ENCODE measurements around the gene NRG3.

NRG3 gene

DNA sequence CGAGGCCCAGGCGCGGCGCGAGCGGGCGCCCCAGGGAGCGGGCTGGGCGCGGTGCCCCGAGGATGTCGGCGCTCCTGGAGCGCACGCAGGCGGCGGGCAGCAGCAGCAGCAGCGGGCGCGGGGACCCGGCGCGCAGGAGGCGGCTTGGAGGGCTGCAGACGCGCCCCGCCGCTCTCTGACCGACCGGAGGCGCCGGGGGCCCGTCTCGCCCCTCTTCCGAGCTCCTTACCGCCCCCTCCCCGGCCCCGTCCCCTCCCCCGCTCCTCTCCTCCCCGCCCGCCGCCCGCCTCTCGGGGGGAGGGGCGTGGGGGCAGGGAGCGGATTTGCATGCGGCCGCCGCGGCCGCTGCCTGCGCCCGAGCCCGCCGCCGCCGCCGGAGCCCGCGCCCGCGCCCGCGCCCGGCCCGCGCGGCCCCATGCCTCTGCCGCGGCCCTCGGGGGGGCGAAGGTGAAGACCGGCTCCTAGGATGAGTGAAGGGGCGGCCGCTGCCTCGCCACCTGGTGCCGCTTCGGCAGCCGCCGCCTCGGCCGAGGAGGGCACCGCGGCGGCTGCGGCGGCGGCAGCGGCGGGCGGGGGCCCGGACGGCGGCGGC, at the start of gene NRG3:
TSS of gene NRG3 (plus strand) at position 320 of the 592 bp plus-strand sequence.
- DNase-seq: no peak

DNA sequence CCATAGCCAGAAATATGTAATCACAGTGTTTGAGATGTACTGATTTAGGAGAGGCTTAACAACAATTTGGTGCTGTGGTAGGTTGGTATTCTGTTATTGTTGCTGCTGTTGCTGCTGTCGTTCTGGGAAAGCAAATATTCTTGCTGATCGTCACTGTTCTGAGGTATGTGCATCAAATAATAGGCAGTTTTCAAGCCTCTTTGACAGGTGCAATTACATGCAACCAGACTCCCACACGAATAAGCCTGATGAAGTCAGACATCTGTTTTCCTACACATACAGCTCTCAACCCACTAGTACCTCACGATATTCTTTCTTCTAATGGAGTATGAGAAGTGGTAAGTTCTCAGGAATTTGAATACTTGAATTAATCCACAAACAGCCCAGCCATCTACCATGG, 46.7 kb upstream of the NRG3 start:
- DNase-seq: no peak

DNA sequence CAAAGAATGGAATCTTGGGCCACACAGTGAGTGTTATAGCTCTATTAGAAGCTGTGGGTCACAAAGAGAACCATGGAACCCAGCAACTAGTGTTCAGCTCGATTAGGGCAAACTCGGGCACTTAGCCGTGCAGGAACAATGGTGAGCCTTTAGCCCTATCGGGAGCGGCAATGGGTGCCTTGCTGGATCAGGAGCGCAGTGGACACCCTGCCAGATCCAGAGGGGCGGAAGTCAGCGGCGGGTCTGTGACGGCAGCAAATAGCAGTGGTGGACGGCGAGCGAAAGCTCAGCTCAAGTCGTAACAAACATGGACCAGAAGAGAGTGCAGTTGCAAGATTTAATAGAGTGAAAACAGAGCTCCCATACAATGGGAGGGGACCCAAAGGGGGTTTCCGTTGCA, 43.9 kb upstream of the NRG3 start:
- no peak for DNase-seq

DNA sequence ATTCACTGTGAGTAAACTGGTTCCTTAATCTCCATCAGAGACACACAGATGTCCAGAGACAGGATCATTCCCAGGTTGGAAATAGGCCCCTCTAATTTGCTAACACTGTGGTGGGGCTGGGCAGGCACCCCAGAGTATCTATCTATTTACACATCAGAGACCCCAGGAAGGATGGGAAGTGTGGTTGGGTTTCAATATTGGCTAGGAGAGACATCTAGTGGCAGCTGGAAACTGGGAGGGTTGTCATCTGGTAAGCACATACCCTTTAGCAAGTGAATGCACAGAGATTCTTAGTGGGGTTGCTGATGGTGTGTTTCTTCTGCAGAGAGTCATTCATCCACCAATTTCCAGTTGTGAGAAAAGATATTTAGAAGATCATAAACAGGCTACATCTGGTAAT, 36.0 kb upstream of the NRG3 start:
- DNase-seq: no peak

DNA sequence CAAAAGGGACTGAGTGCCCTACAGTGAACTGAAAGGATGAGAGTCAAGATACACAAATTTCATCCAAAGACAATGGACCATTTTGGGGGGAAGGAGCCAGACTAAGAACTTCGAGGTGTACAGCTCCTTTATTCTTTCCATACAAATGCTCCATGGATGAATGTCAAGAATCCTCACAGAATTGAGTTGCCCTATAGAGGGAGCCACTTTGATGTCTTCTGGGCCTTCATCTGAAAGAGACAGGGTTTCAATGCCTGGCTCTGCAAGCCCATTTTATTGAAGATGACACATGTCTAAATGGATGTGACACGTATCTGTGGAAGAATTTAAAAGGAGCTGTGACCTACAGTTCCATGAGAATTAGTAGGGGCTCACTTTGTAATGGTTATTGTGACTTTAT, 32.0 kb upstream of the NRG3 start:
- DNase-seq: no peak

DNA sequence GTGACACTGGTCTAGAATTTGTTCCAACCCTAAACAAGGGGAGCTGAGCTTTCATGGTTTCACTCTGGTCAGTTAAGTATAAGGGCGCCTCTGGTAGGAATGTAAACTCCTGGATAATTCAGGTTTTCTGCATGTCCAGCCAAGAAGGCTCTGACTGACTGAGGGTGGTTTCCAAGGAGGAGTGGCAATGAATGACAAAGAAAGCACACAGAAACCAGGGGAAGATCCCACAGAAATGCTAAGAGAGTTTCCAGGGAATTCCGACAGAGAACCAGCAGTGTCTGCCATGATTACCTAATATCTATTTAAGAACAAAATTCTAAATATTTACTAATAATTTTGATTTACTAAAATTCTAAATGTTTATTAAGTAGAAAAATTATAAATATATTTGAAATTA, 27.3 kb upstream of the NRG3 start:
- DNase-seq: no peak

DNA sequence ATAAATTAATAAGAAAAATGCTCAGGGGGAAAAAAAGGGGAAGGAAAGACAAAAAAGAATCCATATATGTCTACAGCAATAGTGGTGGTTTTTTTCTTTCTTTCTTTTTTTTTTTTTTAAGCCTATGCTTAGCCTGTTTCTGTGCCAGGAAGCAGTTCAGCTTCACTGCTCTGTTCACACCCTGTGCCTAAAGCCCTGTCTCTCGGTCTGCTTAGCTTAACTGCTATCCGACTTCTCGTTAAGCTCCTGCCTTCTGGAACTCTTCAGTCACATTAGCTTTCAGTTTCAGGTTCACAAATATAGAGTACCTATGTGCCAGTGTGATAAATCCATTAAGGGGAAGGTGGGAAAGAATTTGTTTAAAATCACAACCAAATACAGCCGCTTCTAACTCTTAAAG, 26.5 kb upstream of the NRG3 start:
- no peak for DNase-seq

DNA sequence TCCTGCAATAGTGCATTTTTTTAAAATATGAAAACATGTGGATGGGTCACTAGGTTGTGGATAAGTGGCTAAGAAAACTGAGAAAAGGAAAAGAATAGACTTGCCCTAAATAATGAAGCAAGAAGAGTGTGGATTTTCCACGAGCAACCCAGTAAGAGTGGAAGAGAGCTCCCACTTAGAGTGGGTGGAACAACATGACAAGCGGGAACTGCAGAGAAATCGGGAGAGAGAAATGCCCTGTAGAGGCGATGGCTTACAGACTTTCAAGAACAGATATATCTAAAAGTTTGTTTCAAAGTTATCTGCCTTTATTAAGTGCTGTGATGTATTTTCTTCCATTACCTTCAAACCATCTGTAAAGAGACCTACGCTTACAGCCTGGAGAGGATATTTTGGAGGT, 26.1 kb upstream of the NRG3 start:
- no peak for DNase-seq

DNA sequence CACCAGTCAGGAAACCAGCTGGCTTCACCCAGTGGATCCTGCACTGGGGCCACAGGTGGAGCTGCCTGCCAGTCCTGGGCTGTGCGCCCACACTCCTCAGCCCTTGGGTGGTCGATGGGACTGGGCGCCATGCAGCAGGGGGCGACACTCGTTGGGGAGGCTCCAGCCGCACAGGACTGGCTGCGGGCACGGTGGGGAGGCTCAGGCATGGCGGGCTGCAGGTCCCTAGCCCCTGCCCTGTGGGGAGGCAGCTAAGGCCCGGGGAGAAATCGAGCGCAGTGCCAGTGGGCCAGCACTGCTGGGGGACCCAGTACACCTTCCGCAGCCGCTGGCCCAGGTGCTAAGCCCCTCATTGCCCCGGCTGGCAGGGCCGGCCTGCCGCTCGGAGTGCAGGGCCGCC, 12.4 kb upstream of the NRG3 start:
- no peak for DNase-seq

DNA sequence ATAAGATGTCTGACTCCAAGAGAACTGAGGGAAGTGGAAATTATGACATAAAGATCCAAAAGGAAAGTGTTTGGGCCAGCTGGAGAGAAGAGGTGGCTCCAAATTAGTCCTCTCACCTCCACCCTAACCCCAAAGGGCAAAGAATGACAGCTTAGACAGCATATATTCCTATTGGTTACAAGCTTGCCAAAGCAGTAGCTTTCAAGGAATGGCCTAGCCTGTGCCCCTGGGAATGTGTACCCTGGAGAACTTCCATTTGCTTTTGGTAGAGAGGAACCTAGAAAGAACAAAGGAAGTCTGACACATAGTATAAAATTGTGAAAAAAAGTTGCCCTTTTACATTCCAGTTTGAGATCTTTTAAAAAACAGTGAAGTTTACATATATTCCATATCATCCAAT, 11.2 kb upstream of the NRG3 start:
- DNase-seq: no peak

DNA sequence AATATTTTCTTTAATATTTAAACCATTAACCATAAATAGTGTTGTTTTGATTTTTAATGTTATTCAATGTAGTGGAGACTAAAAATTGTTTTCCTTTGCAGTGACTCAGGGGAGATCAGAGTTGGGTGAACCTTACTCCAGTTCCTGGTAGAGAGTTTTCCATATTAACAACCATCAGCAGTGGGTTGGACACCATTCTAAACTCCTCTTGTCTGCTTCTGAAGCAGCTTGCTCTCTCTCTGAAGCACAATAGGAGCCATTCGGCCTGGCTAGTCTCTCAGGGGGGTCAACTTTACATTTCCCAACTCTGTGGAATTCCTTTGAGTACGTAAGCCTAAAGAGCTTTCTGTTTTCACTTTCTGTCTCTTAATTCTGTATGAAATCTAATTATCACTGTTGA, 9.4 kb upstream of the NRG3 start:
- no peak for DNase-seq

DNA sequence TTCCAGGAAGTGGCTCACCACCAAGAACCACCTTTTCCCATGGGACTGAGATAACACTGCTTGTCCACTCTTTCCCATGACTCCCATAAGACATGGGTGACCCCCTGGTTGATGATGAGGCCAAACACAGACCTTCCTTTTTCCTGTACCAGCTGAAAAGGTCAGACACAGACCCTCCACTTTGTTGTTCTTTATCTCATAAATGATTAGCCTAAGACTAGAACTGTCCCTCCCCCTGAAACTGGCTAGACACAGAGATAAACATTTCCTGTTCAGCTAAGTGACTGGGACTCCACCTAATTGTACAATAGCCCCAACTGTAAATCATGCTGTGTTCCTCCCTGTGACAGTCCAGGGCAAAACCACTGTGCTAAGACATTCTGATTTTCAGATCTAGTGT, 8.2 kb upstream of the NRG3 start:
- no peak for DNase-seq

DNA sequence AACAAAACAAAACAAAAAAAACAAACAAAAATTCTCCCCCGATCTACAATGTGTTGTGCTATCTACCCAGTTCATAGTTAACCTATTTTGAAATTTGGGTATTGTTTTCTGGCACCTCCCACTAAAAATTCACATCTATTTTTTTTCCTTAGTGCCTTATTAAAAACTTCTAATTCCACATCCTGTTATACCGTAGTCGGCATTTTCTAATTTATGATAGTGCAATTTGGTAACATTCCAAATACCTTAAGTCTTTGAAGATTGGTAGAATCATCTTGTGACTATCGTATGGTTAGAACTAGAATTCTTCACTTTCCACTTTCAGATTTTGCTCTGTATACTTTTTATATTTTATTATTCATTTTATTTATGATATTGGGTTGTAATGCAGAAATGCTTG, 4.5 kb upstream of the NRG3 start:
- DNase-seq: no peak

DNA sequence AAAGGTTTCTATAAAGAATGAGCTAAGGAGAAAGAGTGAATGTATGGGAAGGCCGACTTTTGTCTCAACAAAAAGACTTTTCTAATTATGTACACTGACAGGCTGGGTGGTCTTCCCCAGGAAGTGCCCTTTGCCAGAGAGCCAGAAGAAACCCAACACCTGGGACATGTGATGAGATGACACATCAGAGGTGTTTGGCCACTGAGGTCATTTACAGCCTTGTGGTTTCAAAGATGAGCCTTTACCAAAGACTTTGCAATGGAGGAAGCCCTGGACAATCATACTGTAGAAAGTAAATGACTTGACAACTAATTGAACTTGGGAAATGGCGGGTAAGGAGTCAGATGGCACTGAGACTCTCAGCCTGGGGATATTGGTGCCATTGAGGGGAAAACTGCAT, 3.4 kb upstream of the NRG3 start:
- no peak for DNase-seq

DNA sequence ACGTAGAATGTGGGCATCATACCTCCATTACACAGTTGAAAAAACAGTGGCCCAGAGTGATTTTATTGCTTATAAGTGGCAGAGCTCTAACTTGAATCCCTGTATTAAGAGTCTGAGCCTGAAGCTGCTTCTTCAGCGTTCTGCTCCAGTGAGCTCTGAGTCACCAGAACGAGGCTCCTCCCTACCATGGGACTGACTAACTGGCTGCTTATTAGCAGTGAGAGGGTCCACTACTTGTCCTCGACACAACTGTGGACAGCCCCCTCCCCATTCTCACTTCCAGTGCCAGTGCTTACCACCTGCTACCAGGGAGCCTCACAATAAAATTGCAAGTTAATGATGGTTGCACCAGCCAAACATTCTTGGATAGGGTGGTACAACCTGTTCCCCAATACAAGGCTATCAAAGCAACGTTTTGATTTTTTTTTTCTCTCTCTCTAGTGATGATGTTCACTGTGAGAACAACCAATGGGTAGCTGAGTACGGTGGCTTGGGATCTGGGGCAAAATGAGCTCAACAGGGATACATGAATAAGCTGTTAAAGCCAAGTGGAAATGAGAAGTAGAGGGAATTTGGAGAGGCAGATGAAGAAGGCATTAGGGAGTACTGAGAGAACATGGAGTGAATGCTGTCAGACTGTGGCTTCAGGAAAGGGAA, 2.7 kb upstream of the NRG3 start:
- no peak for DNase-seq

DNA sequence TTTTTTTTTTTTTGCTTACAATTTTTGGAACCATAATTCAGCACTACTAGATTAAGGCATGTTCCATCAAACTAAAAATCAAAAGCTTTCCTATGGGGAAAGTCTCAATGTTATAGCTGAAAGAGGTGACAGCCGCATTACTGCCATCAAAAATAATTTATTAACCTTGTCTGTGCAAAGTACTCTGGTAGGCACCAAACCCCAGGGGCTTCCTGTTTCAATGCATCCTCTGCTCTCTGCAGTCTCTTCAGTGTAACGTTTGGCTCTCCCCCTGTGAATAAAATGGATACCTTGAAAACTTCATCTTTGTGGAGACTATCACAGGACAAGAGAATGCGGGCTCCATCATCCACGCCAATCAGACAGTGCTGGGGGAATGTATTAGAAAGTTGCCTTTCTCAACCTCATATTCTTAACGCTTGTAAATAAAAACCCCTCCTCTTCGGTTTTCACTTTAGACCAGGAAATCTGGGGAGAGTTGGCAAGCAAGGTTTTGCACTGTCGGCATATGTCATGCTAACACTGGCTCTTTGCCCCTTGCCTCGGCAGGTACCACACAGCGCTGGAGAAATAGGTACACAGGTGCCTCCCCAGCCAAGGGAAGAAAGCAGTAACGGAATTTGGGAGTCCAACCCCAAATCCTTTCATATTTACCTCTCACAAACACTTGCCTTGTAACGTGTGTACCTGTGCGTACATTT, 1.6 kb upstream of the NRG3 start:
- no peak for DNase-seq

DNA sequence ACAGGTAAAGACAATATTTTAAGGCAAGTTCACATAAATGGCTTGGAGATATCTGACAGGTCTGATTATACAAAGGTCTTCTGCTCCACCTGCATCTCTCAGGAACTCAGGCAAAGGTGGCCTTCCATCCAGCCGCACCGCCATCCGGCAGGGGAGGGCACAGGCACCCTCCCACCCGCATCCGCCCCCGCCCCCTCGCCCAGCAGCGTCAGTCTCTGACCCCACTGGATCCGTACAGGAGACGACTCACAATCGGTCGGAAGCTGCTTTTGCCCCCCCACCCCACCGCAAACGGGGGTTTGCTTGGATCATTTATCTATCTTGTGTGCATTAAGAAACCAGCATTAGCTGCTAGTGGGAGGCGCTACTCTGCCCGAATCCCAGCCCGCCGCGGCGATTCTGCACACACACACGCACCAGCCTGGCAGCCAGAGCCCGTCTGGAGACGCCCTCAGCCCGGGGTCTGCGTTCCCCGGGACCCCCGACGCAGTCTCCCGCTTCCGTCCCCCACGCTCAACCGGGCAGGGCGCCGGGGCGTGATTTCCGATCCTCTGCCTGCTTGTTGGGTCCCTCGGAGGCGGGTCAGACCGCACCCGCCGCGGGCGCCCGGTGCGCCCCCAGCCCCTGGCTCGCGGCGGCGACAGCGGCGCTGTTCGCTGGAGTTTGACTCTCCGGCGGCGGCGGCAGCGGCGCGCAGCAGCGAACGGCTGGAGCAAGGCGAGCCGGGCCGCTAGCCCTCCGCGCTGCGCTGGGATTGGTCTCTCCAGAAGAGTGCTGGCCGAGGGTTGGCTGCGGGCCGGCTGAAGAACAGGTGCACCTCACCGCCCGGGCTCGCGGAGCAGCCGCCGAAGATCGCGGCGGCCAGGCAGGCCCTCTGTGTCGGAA, 820 bp upstream of the NRG3 start:
- DNase-seq: no peak

DNA sequence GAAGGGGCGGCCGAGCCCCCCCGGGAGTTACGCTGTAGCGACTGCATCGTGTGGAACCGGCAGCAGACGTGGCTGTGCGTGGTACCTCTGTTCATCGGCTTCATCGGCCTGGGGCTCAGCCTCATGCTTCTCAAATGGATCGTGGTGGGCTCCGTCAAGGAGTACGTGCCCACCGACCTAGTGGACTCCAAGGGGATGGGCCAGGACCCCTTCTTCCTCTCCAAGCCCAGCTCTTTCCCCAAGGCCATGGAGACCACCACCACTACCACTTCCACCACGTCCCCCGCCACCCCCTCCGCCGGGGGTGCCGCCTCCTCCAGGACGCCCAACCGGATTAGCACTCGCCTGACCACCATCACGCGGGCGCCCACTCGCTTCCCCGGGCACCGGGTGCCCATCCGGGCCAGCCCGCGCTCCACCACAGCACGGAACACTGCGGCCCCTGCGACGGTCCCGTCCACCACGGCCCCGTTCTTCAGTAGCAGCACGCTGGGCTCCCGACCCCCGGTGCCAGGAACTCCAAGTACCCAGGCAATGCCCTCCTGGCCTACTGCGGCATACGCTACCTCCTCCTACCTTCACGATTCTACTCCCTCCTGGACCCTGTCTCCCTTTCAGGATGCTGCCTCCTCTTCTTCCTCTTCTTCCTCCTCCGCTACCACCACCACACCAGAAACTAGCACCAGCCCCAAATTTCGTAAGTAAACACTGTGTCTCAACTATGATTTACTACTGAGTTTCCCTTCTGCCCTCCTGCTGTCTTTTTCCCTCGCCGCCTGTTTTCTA, 666 bp downstream of the NRG3 start:
- no peak for DNase-seq

DNA sequence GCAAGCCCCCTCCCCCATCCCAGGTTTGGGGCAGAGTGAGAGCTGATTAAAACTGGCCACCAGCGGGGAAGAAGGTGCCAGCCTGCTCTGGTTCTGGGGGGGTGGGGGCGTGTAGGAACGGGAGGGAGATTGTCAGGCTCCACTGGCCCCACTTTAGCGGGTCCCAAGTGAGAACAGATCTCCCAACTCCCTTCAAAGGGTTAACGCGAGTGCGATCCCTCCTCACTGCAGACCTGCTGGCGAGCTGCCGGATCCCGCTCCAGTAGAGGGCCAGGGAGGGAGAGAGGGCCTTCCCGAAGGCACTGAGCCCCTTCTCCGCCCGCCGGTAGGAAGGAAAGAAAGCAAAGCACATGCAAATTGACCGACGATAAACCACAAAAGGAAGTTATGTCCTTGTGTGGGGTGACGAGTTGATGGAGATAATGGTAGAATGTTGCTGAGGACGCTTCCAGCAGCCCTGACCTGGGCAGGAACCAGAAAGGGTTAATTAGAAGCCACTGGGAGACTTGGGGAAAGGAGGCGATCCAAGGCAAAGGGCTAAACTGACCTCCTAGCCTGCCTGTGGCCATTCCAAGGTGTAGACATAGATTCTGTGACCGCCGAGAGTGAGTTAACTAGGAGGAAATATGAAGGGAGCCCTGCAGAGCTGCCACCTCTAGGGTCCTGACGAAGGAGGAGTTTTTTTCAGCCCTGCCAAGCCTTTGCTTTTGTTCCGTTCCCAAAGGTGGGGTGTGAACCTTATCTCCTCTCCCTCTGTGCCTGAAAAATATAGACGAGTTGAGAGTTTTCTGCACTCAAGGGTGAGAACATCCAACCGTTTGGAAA, 1.5 kb downstream of the NRG3 start:
- DNase-seq: no peak

DNA sequence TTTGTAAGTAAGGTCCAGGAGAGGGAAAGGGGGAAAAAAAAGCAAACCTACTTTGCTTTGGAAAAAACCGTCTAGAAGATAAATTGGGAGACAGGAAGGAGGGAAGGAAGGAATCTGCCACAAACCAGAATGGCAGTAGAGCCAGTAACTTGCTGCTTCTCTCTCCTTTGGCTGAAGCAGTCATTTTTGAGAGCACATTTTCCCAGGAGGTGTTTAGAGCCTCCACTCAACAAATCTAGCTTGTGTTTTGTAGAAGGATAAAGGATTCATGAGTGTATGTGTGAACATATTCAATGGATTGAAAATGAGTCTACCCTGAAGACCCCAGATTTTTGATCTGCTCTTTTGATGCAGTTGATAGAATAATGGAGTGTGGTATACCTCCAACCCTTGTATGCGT, 2.6 kb downstream of the NRG3 start:
- DNase-seq: no peak

DNA sequence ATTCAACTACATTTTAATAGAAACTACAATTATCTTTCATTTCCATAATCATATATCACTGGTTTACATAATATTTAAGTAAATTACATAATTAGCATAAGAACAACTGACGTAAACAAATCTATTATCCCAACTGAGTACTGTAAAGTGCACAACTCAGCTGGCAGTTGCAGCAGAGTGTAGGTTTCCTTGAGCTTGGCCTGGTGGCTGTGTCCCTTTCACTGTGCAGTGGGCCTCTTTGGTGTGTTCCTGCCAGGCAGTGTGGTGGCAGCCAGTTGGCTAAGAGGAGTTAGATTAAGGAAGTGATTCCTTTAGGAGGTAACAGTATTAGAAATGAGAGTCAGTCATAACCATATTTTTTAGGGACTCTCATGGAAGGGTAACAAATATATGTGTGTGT, 7.0 kb downstream of the NRG3 start:
- no peak for DNase-seq

DNA sequence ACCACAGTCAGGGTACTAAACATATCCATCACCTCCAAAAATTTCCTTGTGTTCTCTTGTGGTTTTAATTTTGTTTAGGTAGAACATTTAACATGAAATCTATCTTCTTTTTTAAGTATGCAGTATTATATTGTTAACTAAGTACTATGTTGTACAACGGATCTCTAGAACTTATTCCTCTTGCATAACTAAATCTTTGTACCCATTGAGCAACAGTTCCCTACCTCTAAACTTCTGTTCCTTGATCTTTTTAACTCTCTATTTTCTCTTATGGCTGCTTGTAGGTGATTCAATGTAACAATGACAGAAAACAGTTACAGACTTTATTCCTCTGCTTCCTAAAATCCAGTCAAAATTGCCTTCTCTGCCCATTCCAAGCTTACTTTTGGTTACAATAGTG, 9.9 kb downstream of the NRG3 start:
- no peak for DNase-seq
